HFFc6 (cell line): Measurements from ENCODE around the gene CCDC77. TPM values are rescaled to one million over a fixed set of nuclear protein-coding genes. Genes with fewer than 3 reads are reported as not detected.

ENCODE experiments used
- DNase-seq: peaks from one replicate; pipeline ENCODE4 v3.0.0-alpha.2; 2018
- H3K27ac Mint-ChIP-seq: 2 replicates; pipeline ENCODE4 v1.8.0; 2020; ENCODE audit warnings: mild to moderate bottlenecking, mixed read lengths
- H3K27me3 Mint-ChIP-seq: 2 replicates; pipeline ENCODE4 v1.8.0; 2021; ENCODE audit warnings: mild to moderate bottlenecking, moderate library complexity, mixed read lengths; ENCODE audit not compliant: insufficient read depth
- H3K36me3 Mint-ChIP-seq: 2 replicates; pipeline ENCODE4 v1.8.0; 2021; ENCODE audit warnings: low read depth, mixed read lengths
- H3K4me1 Mint-ChIP-seq: 2 replicates; pipeline ENCODE4 v1.8.0; 2020; ENCODE audit warnings: low read depth, mixed read lengths
- H3K4me3 Mint-ChIP-seq: 2 replicates; pipeline ENCODE4 v1.8.0; 2020; ENCODE audit warnings: mild to moderate bottlenecking, moderate library complexity, mixed read lengths
- H3K9me3 Mint-ChIP-seq: 2 replicates; pipeline ENCODE4 v1.8.0; 2020; ENCODE audit warnings: mild to moderate bottlenecking, mixed read lengths
- total RNA-seq, 6 experiments: library from RNA; stranded (reverse); fragmentation: NEBNext Ultra II Directional; extraction: Animal tissue kit (Norgen Biotek cat#: 25700); gene quantifications; 2 replicates in 1 of 6; 3 replicates in 5 of 6; pipeline ENCODE4 v1.2.3, GENCODE V29; 2021
- TF ChIP-seq, protein P1 (sequence below): fragments of 200-600 bp; sonication (generic); IDR thresholded peaks from 2 replicates; pipeline ENCODE4 v1.5.0; 2021; ENCODE audit warnings: antibody characterized with exemption, mild to moderate bottlenecking

Gene CCDC77
- total RNA-seq, 6 experiments from 2014 or later, result 7.7 to 12.6 (median 11.6) TPM

DNA sequence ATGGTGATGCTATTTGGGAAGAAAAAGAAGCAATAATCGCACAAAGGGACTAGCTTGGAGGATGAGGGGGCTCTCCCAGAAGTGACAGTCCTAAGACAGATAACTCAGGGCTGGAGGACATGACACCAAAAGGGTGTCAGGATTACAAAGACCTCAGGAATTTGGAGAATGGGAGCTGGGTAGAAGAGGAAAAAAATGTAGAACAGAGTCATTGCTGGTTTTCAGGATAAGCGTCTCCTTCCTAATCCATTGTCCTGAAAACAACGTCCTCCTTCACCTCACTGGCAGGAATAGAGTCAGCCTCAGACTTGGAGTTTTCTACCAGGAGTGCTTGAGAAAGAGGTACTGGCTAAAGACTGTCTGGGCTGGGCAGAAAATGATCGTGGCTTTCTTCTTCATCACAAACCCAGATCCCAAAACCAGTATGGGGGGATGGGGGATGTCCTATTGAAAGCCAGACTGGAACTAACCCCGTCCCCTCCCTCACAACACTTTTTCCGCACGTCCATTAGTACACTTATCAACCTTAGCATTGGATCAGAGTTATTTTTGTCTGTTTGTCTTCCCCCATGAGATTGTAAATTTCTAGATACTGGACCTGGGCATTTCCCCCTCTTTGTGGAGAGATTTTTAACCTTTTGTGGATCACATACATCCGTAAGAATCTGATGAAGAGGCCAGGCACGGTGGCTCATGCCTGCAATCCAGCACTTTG lies 72.6 kb downstream of the CCDC77 start:
- Mint-ChIP-seq H3K4me3 (no peak overlapping the region), H3K4me1 (peaks cover 13% of the 10 kb centered on the region), H3K27me3 (peaks cover 26% of the 10 kb centered on the region), H3K27ac (no peak overlapping the region), H3K36me3 (no peaks in the 10 kb centered on the region), H3K9me3 (no peaks in the 10 kb centered on the region)
- DNase-seq, result peak; percentile 1
- TF ChIP-seq, protein P1, sequence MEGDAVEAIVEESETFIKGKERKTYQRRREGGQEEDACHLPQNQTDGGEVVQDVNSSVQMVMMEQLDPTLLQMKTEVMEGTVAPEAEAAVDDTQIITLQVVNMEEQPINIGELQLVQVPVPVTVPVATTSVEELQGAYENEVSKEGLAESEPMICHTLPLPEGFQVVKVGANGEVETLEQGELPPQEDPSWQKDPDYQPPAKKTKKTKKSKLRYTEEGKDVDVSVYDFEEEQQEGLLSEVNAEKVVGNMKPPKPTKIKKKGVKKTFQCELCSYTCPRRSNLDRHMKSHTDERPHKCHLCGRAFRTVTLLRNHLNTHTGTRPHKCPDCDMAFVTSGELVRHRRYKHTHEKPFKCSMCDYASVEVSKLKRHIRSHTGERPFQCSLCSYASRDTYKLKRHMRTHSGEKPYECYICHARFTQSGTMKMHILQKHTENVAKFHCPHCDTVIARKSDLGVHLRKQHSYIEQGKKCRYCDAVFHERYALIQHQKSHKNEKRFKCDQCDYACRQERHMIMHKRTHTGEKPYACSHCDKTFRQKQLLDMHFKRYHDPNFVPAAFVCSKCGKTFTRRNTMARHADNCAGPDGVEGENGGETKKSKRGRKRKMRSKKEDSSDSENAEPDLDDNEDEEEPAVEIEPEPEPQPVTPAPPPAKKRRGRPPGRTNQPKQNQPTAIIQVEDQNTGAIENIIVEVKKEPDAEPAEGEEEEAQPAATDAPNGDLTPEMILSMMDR, result no peak

DNA sequence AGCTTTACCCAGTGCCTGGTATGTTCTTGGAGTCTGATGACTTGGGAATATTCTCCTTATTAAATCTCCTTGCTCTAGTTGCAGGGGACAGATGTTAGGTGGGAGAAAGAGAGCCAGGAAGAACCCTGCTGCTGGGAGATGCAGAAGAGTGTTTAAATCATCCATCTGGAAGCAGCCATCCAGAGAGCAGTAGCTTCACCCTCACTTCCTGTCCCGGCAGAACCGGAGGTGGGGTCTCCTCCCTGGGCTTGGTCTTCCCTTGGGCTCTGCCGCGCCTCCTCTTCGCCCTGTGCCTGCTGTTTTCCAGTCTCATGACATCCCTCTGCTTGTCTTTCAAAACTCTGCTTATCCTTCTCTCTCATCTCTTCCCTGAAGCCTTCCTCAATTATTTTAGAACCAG lies 73.8 kb downstream of the CCDC77 start:
- no peaks in the 10 kb centered on the region for H3K36me3 Mint-ChIP-seq
- TF ChIP-seq, protein P1, result no peak
- no peak overlapping the region for H3K4me3 Mint-ChIP-seq
- H3K27ac Mint-ChIP-seq, result no peak overlapping the region
- no peaks in the 10 kb centered on the region for H3K9me3 Mint-ChIP-seq
- DNase-seq, result no peak
- peaks cover 12% of the 10 kb centered on the region for H3K4me1 Mint-ChIP-seq
- peaks cover 23% of the 10 kb centered on the region for H3K27me3 Mint-ChIP-seq

DNA sequence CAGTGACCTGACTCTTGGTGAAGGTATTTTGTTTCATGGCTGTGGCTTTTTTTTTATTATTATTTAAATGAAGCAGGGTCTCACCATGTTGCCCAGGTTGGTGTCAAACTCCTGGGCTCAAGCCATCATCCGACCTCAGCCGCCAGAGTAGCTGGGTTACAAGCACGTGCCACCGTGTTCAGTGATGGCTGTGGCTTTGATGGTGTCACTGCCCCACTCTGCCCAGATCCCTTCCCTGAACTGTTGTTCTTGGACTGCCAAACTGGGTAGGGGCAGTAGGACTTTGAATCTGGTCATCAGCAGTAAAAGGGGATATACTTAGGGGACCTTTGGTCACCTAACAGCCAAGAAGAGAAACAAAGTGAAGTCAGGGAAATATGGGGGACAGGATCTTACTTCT lies 77.7 kb downstream of the CCDC77 start:
- Mint-ChIP-seq H3K27me3 (peaks cover 34% of the 10 kb centered on the region), H3K4me3 (no peak overlapping the region), H3K36me3 (no peaks in the 10 kb centered on the region), H3K27ac (no peak overlapping the region), H3K4me1 (peaks cover 4% of the 10 kb centered on the region), H3K9me3 (no peaks in the 10 kb centered on the region)
- TF ChIP-seq, protein P1, result no peak
- no peak for DNase-seq

DNA sequence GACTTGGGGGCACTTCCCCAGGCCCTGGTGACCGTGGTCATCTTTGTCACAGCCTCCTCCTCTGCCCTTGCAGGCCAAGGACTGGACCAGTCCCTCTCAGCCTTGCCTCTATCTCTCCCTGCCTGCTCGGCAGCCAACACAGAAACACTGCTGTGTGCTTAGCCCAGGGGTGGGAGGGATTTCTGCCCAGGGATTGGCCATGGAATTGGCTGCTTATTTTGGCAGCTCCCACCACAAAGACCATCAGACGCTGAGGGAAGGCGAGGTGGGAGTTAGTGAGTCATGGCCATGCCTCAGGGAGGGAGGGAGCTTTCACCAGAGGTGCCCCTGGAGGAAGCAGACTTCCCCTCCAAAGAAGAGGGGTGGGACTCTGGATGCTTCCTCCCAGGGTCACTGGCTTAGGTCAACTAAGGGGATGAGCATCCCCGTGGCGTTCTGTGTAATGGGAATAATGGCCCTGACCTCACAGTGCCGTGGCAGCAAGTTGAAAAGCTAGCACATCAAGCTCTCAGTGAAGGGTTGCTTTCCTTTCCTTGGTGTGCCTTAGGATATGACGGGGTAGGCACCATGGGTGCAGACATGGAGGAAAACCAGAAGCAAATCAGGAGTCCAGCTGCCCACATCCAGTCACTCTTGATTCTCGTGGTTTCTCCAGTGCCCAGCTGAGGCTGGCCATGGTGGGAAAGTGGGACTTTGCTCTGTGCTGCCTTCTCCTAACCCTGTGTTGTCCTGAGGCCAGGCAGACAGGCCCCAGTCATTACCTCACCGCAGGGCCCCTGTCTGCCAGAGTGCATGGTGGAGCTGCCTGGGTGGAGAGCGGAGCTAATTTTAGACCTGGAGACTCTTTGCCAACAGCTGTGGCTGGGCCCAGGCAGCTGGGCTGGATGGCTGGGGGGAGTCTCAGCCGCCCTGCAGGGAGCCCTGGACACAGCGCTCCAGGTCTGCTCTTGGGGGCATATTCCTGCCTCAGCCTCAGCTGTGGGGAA lies 79.7 kb downstream of the CCDC77 start:
- TF ChIP-seq, protein P1, result no peak
- no peaks in the 10 kb centered on the region for H3K36me3 Mint-ChIP-seq
- H3K9me3 Mint-ChIP-seq, result no peaks in the 10 kb centered on the region
- H3K4me1 Mint-ChIP-seq, result no peaks in the 10 kb centered on the region
- no peak overlapping the region for H3K4me3 Mint-ChIP-seq
- no peak for DNase-seq
- H3K27ac Mint-ChIP-seq, result no peak overlapping the region
- H3K27me3 Mint-ChIP-seq, result peaks cover 40% of the 10 kb centered on the region

DNA sequence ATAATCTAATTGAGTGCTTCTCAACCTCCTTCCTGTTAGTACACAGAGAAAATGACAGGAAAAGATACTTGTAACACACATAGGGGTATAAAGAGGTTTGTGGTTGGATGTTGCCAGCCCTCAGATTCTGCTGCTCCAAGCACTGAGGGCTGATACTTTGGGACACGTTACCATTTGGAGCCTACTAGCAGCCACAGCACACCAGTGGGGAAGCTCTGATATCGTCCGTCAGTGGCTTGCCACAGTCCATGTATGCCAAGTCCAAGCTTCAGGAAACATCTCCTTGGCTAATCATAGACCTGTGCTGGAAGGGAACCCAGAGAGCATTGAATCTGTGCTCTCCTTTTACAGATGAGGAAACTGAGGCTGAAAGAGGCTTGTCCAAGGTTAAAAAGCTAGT lies 80.6 kb downstream of the CCDC77 start:
- H3K27ac Mint-ChIP-seq, result no peak overlapping the region
- H3K36me3 Mint-ChIP-seq, result no peaks in the 10 kb centered on the region
- no peak overlapping the region for H3K4me3 Mint-ChIP-seq
- TF ChIP-seq, protein P1, result no peak
- peaks cover 41% of the 10 kb centered on the region for H3K27me3 Mint-ChIP-seq
- no peaks in the 10 kb centered on the region for H3K9me3 Mint-ChIP-seq
- DNase-seq, result no peak
- H3K4me1 Mint-ChIP-seq, result no peaks in the 10 kb centered on the region
